ENCODE results near the gene RBCK1. TPM values are rescaled to one million over a fixed set of nuclear protein-coding genes. Genes with fewer than 3 reads are reported as not detected.

Gene RBCK1
- total RNA-seq, 1 experiment from 2014 or later, result 111 TPM

- H3K4me3 Mint-ChIP-seq (ENCODE audit: unreplicated experiment), result peak overlapping the region; percentile 65
- peaks cover 85% of the 10 kb centered on the region for H3K4me1 Mint-ChIP-seq (ENCODE audit: low read depth, unreplicated experiment)
- H3K4me3 ChIP-seq (ENCODE audit: low read depth, low read length), result no peak overlapping the region
- H3K27me3 ChIP-seq (replicated peaks; ENCODE audit: control insufficient read depth, insufficient read depth, low read length), result no peaks in the 10 kb centered on the region
- ChIA-PET CTCF (interaction anchor here (0.5 to 1.1 kb wide), 4 partner anchors 14 to 111 kb away, joined by 3 to 8 read pairs (median 4); partner anchors contain the start of gene TRIB3), POLR2A (interaction anchor here (1.1 to 2.0 kb wide), 3 partner anchors 13 to 41 kb away, joined by 4 to 22 read pairs (median 9); partner anchors contain the start of gene TRIB3)
- no peaks in the 10 kb centered on the region for H3K36me3 ChIP-seq (ENCODE audit: control insufficient read depth, insufficient read depth, low read length)
- peaks cover 83% of the 10 kb centered on the region for H3K4me1 ChIP-seq
- no peak for DNase-seq
- H3K9me3 Mint-ChIP-seq (ENCODE audit: unreplicated experiment), result no peaks in the 10 kb centered on the region
- peaks cover 41% of the 10 kb centered on the region for H3K36me3 Mint-ChIP-seq (ENCODE audit: insufficient read depth, unreplicated experiment)
- no peaks in the 10 kb centered on the region for H3K27me3 Mint-ChIP-seq (ENCODE audit: insufficient read depth, unreplicated experiment)
- peak overlapping the region; percentile 99 for H3K27ac Mint-ChIP-seq (ENCODE audit: unreplicated experiment)
- intact Hi-C loops (cut with micrococcal nuclease; ENCODE audit: unreplicated experiment), result loop anchor here (1.0 kb wide), 1 partner anchor 35 kb away; no protein-coding TSS in a partner anchor
- BruUV-seq (replicated peaks), result no TSS peak
- no peaks in the 10 kb centered on the region for H3K9me3 ChIP-seq
- no peak for TF ChIP-seq CTCF (IDR thresholded peaks at IDR 0.05; ENCODE audit: insufficient read depth in 1 of 2, low read depth in 1 of 2, low read length in 1 of 2, severe bottlenecking in 1 of 2, unreplicated experiment in 1 of 2)
Measured at GRCh38 chr20:366719-367485, 41.2 kb upstream of the RBCK1 start.

GRCh38 chr20:367486-367887, 40.6 kb upstream of the RBCK1 start:
- H3K27me3 Mint-ChIP-seq (ENCODE audit: insufficient read depth, unreplicated experiment), result no peaks in the 10 kb centered on the region
- Histone ChIP-seq H3K4me1 (peaks cover 89% of the 10 kb centered on the region), H3K36me3 (ENCODE audit: control insufficient read depth, insufficient read depth, low read length) (no peaks in the 10 kb centered on the region), H3K27me3 (replicated peaks; ENCODE audit: control insufficient read depth, insufficient read depth, low read length) (no peaks in the 10 kb centered on the region), H3K9me3 (no peaks in the 10 kb centered on the region), H3K4me3 (ENCODE audit: low read depth, low read length) (no peak overlapping the region)
- peak overlapping the region; percentile 52 for H3K4me3 Mint-ChIP-seq (ENCODE audit: unreplicated experiment)
- peak overlapping the region; percentile 99 for H3K27ac Mint-ChIP-seq (ENCODE audit: unreplicated experiment)
- no TSS peak for BruUV-seq (replicated peaks)
- CTCF ChIA-PET, result interaction anchor here (1.1 kb wide), 1 partner anchor 13 kb away, joined by 4 read pairs; the partner anchor contains the start of gene TRIB3
- POLR2A ChIA-PET, result interaction anchor here (2.0 kb wide), 1 partner anchor 13 kb away, joined by 22 read pairs; the partner anchor contains the start of gene TRIB3
- TF ChIP-seq CTCF (IDR thresholded peaks at IDR 0.05; ENCODE audit: insufficient read depth in 1 of 2, low read depth in 1 of 2, low read length in 1 of 2, severe bottlenecking in 1 of 2, unreplicated experiment in 1 of 2), result no peak
- H3K36me3 Mint-ChIP-seq (ENCODE audit: insufficient read depth, unreplicated experiment), result peaks cover 47% of the 10 kb centered on the region
- H3K4me1 Mint-ChIP-seq (ENCODE audit: low read depth, unreplicated experiment), result peaks cover 88% of the 10 kb centered on the region
- intact Hi-C loops (cut with micrococcal nuclease; ENCODE audit: unreplicated experiment), result no loop called here
- DNase-seq, result no peak
- H3K9me3 Mint-ChIP-seq (ENCODE audit: unreplicated experiment), result no peaks in the 10 kb centered on the region

- peaks cover 48% of the 10 kb centered on the region for H3K36me3 Mint-ChIP-seq (ENCODE audit: insufficient read depth, unreplicated experiment)
- Histone ChIP-seq H3K36me3 (ENCODE audit: control insufficient read depth, insufficient read depth, low read length) (no peaks in the 10 kb centered on the region), H3K9me3 (no peaks in the 10 kb centered on the region), H3K27me3 (replicated peaks; ENCODE audit: control insufficient read depth, insufficient read depth, low read length) (no peaks in the 10 kb centered on the region), H3K4me3 (ENCODE audit: low read depth, low read length) (no peak overlapping the region), H3K4me1 (peaks cover 94% of the 10 kb centered on the region)
- no TSS peak for BruUV-seq (replicated peaks)
- ChIA-PET CTCF (interaction anchor here (1.8 kb wide), 1 partner anchor 11 kb away, joined by 6 read pairs; no protein-coding TSS in a partner anchor), POLR2A (interaction anchor here (0.6 to 0.7 kb wide), 2 partner anchors 13 to 54 kb away, joined by 5 to 8 read pairs; no protein-coding TSS in a partner anchor)
- TF ChIP-seq CTCF (IDR thresholded peaks at IDR 0.05; ENCODE audit: insufficient read depth in 1 of 2, low read depth in 1 of 2, low read length in 1 of 2, severe bottlenecking in 1 of 2, unreplicated experiment in 1 of 2), result no peak
- H3K9me3 Mint-ChIP-seq (ENCODE audit: unreplicated experiment), result no peaks in the 10 kb centered on the region
- peaks cover 85% of the 10 kb centered on the region for H3K4me1 Mint-ChIP-seq (ENCODE audit: low read depth, unreplicated experiment)
- H3K4me3 Mint-ChIP-seq (ENCODE audit: unreplicated experiment), result peak overlapping the region; percentile 59
- H3K27ac Mint-ChIP-seq (ENCODE audit: unreplicated experiment), result peak overlapping the region; percentile 99
- intact Hi-C loops (cut with micrococcal nuclease; ENCODE audit: unreplicated experiment), result no loop called here
- DNase-seq, result no peak
- no peaks in the 10 kb centered on the region for H3K27me3 Mint-ChIP-seq (ENCODE audit: insufficient read depth, unreplicated experiment)
Measured at GRCh38 chr20:368915-369314, 39.2 kb upstream of the RBCK1 start.
